GM23338 (cell line): Measurements from ENCODE around the gene TBCD.

Experiments
- CREB1 ChIP-seq: fragments of 250-450 bp; sonication (Bioruptor Pico); IDR thresholded peaks from 2 replicates; pipeline ENCODE4 v1.5.0; 2020; ENCODE audit warnings: low read depth, mild to moderate bottlenecking, moderate library complexity
- CTCF ChIP-seq, 2 experiments: fragments of 200-600 bp in 1 of 2; sonication (generic) in 1 of 2; conservative IDR thresholded peaks; 2 replicates each; pipeline versions ENCODE4 v1.5.1 to v1.6.1; 2016 to 2017; ENCODE audit warnings: antibody characterized with exemption in 2 of 2, low read depth in 2 of 2, mild to moderate bottlenecking in 2 of 2, moderate library complexity in 1 of 2
- ETS1 ChIP-seq: IDR thresholded peaks from 2 replicates; pipeline ENCODE4 v1.6.1; 2016; ENCODE audit warnings: antibody characterized with exemption
- EZH2 ChIP-seq: fragments of 200-600 bp; sonication (generic); IDR thresholded peaks from one replicate; pipeline ENCODE4 v1.8.0; 2017; ENCODE audit warnings: antibody characterized with exemption, mild to moderate bottlenecking, low read depth; ENCODE audit not compliant: unreplicated experiment
- EZH2phosphoT487 ChIP-seq: fragments of 200-600 bp; sonication (generic); IDR thresholded peaks from one replicate; pipeline ENCODE4 v1.8.1; 2018; ENCODE audit warnings: antibody characterized with exemption; ENCODE audit not compliant: unreplicated experiment
- JUNB ChIP-seq: IDR thresholded peaks from one replicate; pipeline ENCODE4 v1.6.1; 2016; ENCODE audit warnings: antibody characterized with exemption; ENCODE audit not compliant: unreplicated experiment
- NANOG ChIP-seq: IDR thresholded peaks from 2 replicates; pipeline ENCODE4 v1.6.1; 2016; ENCODE audit warnings: antibody characterized with exemption, borderline replicate concordance
- POLR2AphosphoS5 ChIP-seq: IDR thresholded peaks from 2 replicates; pipeline ENCODE4 v1.6.1; 2016; ENCODE audit warnings: antibody characterized with exemption, low read depth
- STAT1 ChIP-seq: IDR thresholded peaks from one replicate; pipeline ENCODE4 v1.6.1; 2016; ENCODE audit warnings: antibody characterized with exemption; ENCODE audit not compliant: unreplicated experiment
- ZNF114 ChIP-seq: fragments of 250-450 bp; sonication (Bioruptor Pico); IDR thresholded peaks from 2 replicates; pipeline ENCODE4 v1.5.0; 2020; ENCODE audit warnings: mild to moderate bottlenecking, moderate library complexity
- ZNF331 ChIP-seq: fragments of 250-450 bp; sonication (Bioruptor Pico); IDR thresholded peaks from 2 replicates; pipeline ENCODE4 v1.5.0; 2020; ENCODE audit warnings: low read depth, mild to moderate bottlenecking, moderate library complexity
- ZNF462 ChIP-seq: fragments of 250-450 bp; sonication (Bioruptor Pico); IDR thresholded peaks from 2 replicates; pipeline ENCODE4 v1.5.0; 2020; ENCODE audit warnings: mild to moderate bottlenecking, moderate library complexity
- TF ChIP-seq, protein P1 (sequence below): IDR thresholded peaks from one replicate; pipeline ENCODE4 v1.6.1; 2018; ENCODE audit warnings: antibody characterized with exemption; ENCODE audit not compliant: unreplicated experiment

DNA sequence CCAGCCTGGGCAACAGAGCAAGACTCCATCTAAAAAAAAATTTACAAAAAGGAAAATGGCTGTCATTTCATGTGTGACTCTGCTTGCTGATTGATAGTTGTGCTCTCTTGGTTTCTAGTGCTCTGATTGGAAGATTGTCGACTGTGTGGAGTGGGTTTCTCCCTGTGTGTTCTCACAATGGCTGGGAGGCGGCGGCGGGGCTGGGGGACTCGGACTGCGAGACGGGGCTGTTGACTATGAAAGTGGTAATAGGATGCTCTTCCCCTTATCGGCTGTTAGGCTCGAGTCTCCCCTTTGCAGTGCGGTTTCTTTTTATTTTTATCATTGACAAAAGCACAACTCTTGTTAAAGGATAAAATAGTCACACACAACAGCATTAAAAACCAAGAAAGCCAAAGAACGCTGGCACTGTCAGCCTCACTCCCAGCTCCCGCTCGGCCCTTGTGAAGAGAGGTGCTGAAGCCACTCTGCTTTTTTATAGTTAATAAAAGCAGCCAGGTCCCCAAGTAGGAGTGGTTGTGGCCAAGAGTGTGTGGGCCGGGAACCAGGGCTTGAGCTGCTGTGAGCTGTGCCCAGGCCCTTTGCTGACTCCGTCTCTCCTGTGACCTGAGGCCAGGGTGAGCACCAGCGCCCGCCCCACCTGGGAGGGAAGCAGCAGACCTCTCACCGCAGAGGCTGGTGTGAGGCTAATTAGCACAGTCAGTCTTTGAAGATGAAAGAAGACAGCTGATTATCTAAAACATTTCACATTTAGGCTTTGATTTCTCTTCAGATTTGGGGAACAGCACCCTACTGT lies 36.5 kb downstream of the TBCD start:
- TF ChIP-seq CTCF (conservative IDR thresholded peaks at IDR 0.05; ENCODE audit: low read depth in 2 of 2), result no peak
- no peak for TF ChIP-seq EZH2phosphoT487
- TF ChIP-seq NANOG, result no peak
- no peak for TF ChIP-seq EZH2
- no peak for TF ChIP-seq JUNB
- no peak for TF ChIP-seq POLR2AphosphoS5
- TF ChIP-seq, protein P1, sequence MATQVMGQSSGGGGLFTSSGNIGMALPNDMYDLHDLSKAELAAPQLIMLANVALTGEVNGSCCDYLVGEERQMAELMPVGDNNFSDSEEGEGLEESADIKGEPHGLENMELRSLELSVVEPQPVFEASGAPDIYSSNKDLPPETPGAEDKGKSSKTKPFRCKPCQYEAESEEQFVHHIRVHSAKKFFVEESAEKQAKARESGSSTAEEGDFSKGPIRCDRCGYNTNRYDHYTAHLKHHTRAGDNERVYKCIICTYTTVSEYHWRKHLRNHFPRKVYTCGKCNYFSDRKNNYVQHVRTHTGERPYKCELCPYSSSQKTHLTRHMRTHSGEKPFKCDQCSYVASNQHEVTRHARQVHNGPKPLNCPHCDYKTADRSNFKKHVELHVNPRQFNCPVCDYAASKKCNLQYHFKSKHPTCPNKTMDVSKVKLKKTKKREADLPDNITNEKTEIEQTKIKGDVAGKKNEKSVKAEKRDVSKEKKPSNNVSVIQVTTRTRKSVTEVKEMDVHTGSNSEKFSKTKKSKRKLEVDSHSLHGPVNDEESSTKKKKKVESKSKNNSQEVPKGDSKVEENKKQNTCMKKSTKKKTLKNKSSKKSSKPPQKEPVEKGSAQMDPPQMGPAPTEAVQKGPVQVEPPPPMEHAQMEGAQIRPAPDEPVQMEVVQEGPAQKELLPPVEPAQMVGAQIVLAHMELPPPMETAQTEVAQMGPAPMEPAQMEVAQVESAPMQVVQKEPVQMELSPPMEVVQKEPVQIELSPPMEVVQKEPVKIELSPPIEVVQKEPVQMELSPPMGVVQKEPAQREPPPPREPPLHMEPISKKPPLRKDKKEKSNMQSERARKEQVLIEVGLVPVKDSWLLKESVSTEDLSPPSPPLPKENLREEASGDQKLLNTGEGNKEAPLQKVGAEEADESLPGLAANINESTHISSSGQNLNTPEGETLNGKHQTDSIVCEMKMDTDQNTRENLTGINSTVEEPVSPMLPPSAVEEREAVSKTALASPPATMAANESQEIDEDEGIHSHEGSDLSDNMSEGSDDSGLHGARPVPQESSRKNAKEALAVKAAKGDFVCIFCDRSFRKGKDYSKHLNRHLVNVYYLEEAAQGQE, result no peak
- TF ChIP-seq ETS1, result no peak
- no peak for TF ChIP-seq CREB1 (CRISPR knock-in tag)
- no peak for TF ChIP-seq STAT1
- no peak for TF ChIP-seq ZNF331 (CRISPR knock-in tag)
- no peak for TF ChIP-seq ZNF114 (CRISPR knock-in tag)
- TF ChIP-seq ZNF462 (CRISPR knock-in tag), result no peak
